CD4-positive, alpha-beta memory T cell (primary cell): ENCODE measurements around the gene TNS1. TPM values are rescaled to one million over a fixed set of nuclear protein-coding genes. Genes with fewer than 3 reads are reported as not detected.

Experiments
- CTCF ChIA-PET: fragments of 350-600 bp; sonication (Branson Sonifier 250); formaldehyde crosslinking; loops from one replicate; lab custom pipeline; 2021; ENCODE audit warnings: inconsistent platforms; ENCODE audit not compliant: partially characterized antibody; lab: Charles Lee
- POLR2A ChIA-PET: fragments of 350-600 bp; sonication (Branson Sonifier 250); formaldehyde crosslinking; loops from one replicate; lab custom pipeline; 2021; ENCODE audit not compliant: partially characterized antibody; lab: Charles Lee
- DNase-seq, 5 donors: peaks; one replicate each; pipeline versions ENCODE4 v3.0.0 to v3.0.0-alpha.2; 2020 to 2022; ENCODE audit warnings: mixed read lengths in 1 of 5
- H3K27ac ChIP-seq: one replicate; pipeline ENCODE4 v1.7.0; 2013; ENCODE audit warnings: low read depth, low read length
- H3K27me3 ChIP-seq: 2 replicates; pipeline ENCODE4 v1.7.0; 2013; ENCODE audit warnings: mild to moderate bottlenecking, low read length, moderate library complexity; ENCODE audit not compliant: insufficient read depth
- H3K36me3 ChIP-seq: 2 replicates; pipeline ENCODE4 v1.7.0; 2013; ENCODE audit warnings: mild to moderate bottlenecking, low read length, moderate library complexity; ENCODE audit not compliant: insufficient read depth
- H3K4me1 ChIP-seq: 2 replicates; pipeline ENCODE4 v1.7.0; 2013; ENCODE audit warnings: mild to moderate bottlenecking, low read length, moderate library complexity; ENCODE audit not compliant: insufficient read depth
- H3K4me3 ChIP-seq, 2 donors: one replicate each; pipeline ENCODE4 v1.7.0; 2013; ENCODE audit warnings: low read length in 2 of 2, mild to moderate bottlenecking in 1 of 2
- H3K9me3 ChIP-seq, 2 donors: one replicate each; pipeline ENCODE4 v1.7.0; 2013; ENCODE audit warnings: low read length in 2 of 2, control low read depth in 1 of 2; ENCODE audit not compliant: control insufficient read depth in 1 of 2
- H3K27ac Mint-ChIP-seq, 7 donors: one replicate each; pipeline ENCODE4 v1.8.0; 2020 to 2021; ENCODE audit warnings: mixed read lengths in 7 of 7, mild to moderate bottlenecking in 6 of 7, inconsistent platforms in 3 of 7, moderate library complexity in 3 of 7
- H3K27me3 Mint-ChIP-seq, 2 donors: one replicate each; pipeline ENCODE4 v1.8.0; 2020 to 2021; ENCODE audit warnings: mixed read lengths in 2 of 2
- H3K36me3 Mint-ChIP-seq, 2 donors: one replicate each; pipeline ENCODE4 v1.8.0; 2020 to 2021; ENCODE audit warnings: mixed read lengths in 2 of 2, inconsistent platforms in 1 of 2, mild to moderate bottlenecking in 1 of 2
- H3K4me1 Mint-ChIP-seq, 4 donors: one replicate each; pipeline ENCODE4 v1.8.0; 2020 to 2021; ENCODE audit warnings: mixed read lengths in 4 of 4, mild to moderate bottlenecking in 1 of 4
- H3K4me3 Mint-ChIP-seq, 8 donors: one replicate each; pipeline ENCODE4 v1.8.0; 2020 to 2021; ENCODE audit warnings: mixed read lengths in 8 of 8, mild to moderate bottlenecking in 7 of 8, moderate library complexity in 6 of 8, inconsistent platforms in 3 of 8
- H3K9me3 Mint-ChIP-seq, 8 donors: one replicate each; pipeline ENCODE4 v1.8.0; 2020 to 2021; ENCODE audit warnings: mixed read lengths in 8 of 8, mild to moderate bottlenecking in 5 of 8, inconsistent platforms in 3 of 8, moderate library complexity in 1 of 8
- intact Hi-C: fragments of 100-400 bp; cut with micrococcal nuclease; formaldehyde crosslinking; loops from one replicate; pipeline ENCODE4 v1.15.1; 2023
- polyA plus RNA-seq, 2 donors: library from polyadenylated mRNA; unstranded; fragments of 300-500 nt; fragmentation: Illumina TruSeq; gene quantifications; one replicate each; pipeline ENCODE4 v1.2.3, GENCODE V29; 2021
- total RNA-seq, 2 experiments: library from RNA; stranded (reverse); gene quantifications; one replicate each; pipeline ENCODE4 v1.2.3, GENCODE V29; 2021

Gene TNS1
- total and polyA plus RNA-seq, 4 experiments from 2014 or later: 0.78 to 1.2 TPM; not detected in 2

DNA sequence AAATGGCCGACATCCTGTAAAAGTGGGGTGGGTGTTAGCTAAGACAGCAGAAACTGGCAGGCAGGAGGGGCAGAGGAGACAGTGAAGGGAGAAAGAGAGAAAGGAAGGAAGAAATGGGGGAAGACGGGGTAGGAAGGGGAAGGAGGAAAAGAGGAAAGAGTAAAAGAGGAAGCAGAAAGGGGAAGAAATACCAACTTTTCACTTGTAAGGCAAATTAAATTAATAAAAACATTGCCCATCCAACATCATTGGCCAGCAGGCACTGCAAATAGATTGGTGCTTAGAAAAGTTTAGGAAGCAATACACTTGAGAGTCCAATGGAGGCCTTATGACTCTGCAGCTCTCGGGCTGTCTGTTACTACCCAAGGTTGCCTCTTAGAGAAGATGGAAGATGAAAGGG, 116.7 kb downstream of the TNS1 start:
- Mint-ChIP-seq H3K36me3 (no peaks in the 10 kb centered on the region), H3K9me3 (peaks cover 0 to 2% (median 0%) of the 10 kb centered on the region in 8 donors), H3K27ac (no peak overlapping the region), H3K4me3 (no peak overlapping the region), H3K27me3 (peaks cover 4 to 6% of the 10 kb centered on the region in 2 donors), H3K4me1 (peaks cover 0 to 4% (median 3%) of the 10 kb centered on the region in 4 donors)
- ChIA-PET CTCF (interaction anchor here (1.0 to 4.6 kb wide), 12 partner anchors 9 to 148 kb away, joined by 3 to 84 read pairs (median 5); no protein-coding TSS in a partner anchor), POLR2A (interaction anchor here (1.3 kb wide), 3 partner anchors 96 to 100 kb away, joined by 3 to 8 read pairs (median 4); no protein-coding TSS in a partner anchor)
- Histone ChIP-seq H3K27ac (no peak overlapping the region), H3K4me1 (no peaks in the 10 kb centered on the region), H3K27me3 (no peaks in the 10 kb centered on the region), H3K9me3 (no peaks in the 10 kb centered on the region), H3K36me3 (no peaks in the 10 kb centered on the region), H3K4me3 (no peak overlapping the region)
- intact Hi-C loops: loop anchor here (1.0 to 5.0 kb wide), 3 partner anchors 97 to 146 kb away; no protein-coding TSS in a partner anchor
- no peak for DNase-seq

DNA sequence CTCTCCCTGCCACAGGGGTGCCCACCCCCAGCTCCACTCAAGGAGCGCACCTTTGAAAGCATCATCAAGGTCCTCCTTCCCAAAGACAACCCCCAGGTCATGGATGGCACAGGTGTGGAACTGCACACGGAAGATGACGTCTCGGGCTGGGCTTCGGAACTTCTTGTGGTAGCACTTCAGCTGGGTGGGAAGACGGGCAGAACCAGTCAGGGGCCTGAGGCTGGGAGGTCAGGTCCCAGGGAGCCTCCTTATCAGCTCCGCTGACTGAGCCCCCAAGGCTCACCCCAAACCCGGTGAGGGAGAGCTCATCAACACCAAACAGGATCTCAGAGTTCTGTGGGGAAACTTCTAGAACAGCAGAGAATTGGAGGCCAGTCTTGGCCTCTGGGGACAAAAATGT, 117.8 kb downstream of the TNS1 start:
- POLR2A ChIA-PET: no interaction called here
- Histone ChIP-seq H3K9me3 (no peaks in the 10 kb centered on the region), H3K4me3 (no peak overlapping the region), H3K27ac (no peak overlapping the region), H3K36me3 (no peaks in the 10 kb centered on the region), H3K4me1 (no peaks in the 10 kb centered on the region), H3K27me3 (no peaks in the 10 kb centered on the region)
- no peak for DNase-seq
- intact Hi-C loops: loop anchor here (5.0 kb wide), 1 partner anchor 147 kb away; no protein-coding TSS in a partner anchor
- CTCF ChIA-PET: interaction anchor here (1.4 to 4.6 kb wide), 5 partner anchors 10 to 102 kb away, joined by 3 to 84 read pairs (median 10); no protein-coding TSS in a partner anchor
- Mint-ChIP-seq H3K4me3 (no peak overlapping the region), H3K4me1 (peaks cover 0 to 4% (median 3%) of the 10 kb centered on the region in 4 donors), H3K9me3 (peaks cover 0 to 2% (median 0%) of the 10 kb centered on the region in 8 donors), H3K27me3 (peaks cover 4 to 6% of the 10 kb centered on the region in 2 donors), H3K27ac (no peak overlapping the region), H3K36me3 (no peaks in the 10 kb centered on the region)

DNA sequence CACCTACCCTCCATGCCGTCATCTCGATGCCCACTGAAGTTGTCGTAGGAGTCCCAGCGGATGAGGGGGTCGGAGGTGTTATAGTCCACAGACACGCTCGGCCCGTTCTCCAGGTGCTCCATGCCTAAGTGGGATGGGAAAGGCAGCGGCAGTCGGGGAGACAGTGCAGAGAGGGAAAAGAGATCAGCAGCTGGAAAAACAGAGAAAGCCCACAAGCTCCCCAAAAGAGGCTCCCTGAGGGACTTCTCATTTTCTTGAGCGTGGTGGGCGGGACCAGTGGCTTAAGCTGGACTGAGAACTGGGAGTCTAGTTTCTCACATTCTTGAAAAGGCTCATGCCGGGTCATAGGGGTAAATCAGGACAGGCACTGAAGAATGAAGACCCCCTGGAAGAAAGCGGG, 121.9 kb downstream of the TNS1 start:
- Histone ChIP-seq H3K9me3 (no peaks in the 10 kb centered on the region), H3K4me3 (no peak overlapping the region), H3K4me1 (no peaks in the 10 kb centered on the region), H3K27me3 (no peaks in the 10 kb centered on the region), H3K27ac (no peak overlapping the region), H3K36me3 (no peaks in the 10 kb centered on the region)
- Mint-ChIP-seq H3K4me3 (no peak overlapping the region), H3K27me3 (peaks cover 4 to 6% of the 10 kb centered on the region in 2 donors), H3K4me1 (no peaks in the 10 kb centered on the region), H3K9me3 (peaks cover 0 to 2% (median 0%) of the 10 kb centered on the region in 8 donors), H3K36me3 (no peaks in the 10 kb centered on the region), H3K27ac (no peak overlapping the region)
- CTCF ChIA-PET: interaction anchor here (1.0 to 2.1 kb wide), 3 partner anchors 92 to 125 kb away, joined by 3 to 12 read pairs (median 4); no protein-coding TSS in a partner anchor
- no peak for DNase-seq
- POLR2A ChIA-PET: no interaction called here
- intact Hi-C loops: no loop called here

DNA sequence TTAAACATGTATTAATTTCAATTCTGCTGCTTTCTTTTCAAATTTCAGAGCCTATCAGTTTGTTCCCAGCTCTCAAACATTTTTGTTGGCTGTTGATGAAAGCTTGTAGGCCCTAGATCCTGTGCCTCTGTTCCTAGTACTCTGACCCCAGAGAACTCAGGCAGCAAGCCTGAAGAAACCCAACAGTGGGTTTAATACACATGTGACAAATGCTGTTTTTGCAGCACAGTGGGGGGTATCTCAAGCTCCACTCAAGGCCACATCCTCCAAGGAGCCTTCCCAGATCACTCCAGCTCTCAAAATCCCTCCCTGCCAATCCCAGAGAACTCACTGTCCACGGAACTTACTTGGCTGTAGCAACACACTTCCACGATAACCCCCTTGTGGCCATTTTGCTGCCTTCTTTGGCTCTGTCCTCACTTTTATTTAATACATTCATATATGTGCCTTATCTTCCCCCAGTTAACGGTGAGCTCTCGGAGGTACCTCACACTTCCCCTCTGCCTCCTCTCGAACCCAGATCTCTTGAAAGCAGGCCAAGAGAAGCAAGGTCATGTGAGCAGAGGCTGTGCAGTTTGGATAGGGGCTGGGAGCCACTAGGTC, 122.4 kb downstream of the TNS1 start:
- DNase-seq: no peak
- Mint-ChIP-seq H3K27me3 (peaks cover 4 to 6% of the 10 kb centered on the region in 2 donors), H3K27ac (no peak overlapping the region), H3K36me3 (no peaks in the 10 kb centered on the region), H3K9me3 (peaks cover 0 to 4% (median 0%) of the 10 kb centered on the region in 8 donors), H3K4me3 (no peak overlapping the region), H3K4me1 (no peaks in the 10 kb centered on the region)
- no peak overlapping the region for H3K4me3 ChIP-seq
- no peaks in the 10 kb centered on the region for H3K27me3 ChIP-seq
- no peaks in the 10 kb centered on the region for H3K9me3 ChIP-seq
- ChIA-PET CTCF (interaction anchor here (1.0 to 2.1 kb wide), 4 partner anchors 9 to 94 kb away, joined by 3 to 12 read pairs (median 4); no protein-coding TSS in a partner anchor), POLR2A (no interaction called here)
- no peaks in the 10 kb centered on the region for H3K4me1 ChIP-seq
- no peaks in the 10 kb centered on the region for H3K36me3 ChIP-seq
- H3K27ac ChIP-seq: no peak overlapping the region
- intact Hi-C loops: no loop called here

DNA sequence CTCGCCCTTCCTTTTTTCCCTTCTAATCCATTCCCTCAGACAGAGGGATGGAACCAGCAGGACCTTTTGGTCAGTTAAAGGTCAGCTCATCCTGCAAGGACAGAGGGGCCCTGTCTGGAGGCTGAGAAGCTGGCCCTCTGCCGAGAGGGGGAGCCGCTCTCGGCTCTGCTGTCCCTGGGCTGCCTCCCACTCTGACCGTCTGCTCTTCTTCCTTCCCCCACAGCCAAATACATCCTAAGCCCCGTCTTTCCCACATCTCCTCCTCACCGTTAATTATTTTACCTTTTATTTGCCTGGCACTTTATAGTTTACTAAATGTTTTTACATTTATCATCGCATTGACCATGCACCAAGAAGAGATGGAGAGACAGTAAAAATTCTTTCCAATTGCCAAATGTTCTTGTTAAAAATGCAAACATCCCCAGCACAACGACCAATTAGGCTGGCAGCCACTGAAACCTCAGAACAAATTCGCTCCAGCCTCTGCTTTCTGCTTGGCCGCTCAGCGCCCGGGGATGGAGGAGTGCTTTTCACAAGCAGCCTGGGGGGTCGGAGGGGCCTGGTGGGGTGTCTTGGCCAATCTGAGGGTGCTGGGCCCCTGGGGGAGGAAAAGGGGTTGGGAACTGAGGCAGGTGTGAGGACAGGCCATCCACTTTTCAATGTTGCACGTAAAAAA, 123.7 kb downstream of the TNS1 start:
- Mint-ChIP-seq H3K4me3 (no peak overlapping the region), H3K9me3 (peaks cover 0 to 4% (median 0%) of the 10 kb centered on the region in 8 donors), H3K36me3 (no peaks in the 10 kb centered on the region), H3K27ac (no peak overlapping the region), H3K27me3 (peaks cover 0 to 4% of the 10 kb centered on the region in 2 donors), H3K4me1 (no peaks in the 10 kb centered on the region)
- Histone ChIP-seq H3K27ac (no peak overlapping the region), H3K36me3 (no peaks in the 10 kb centered on the region), H3K4me1 (no peaks in the 10 kb centered on the region), H3K27me3 (no peaks in the 10 kb centered on the region), H3K9me3 (no peaks in the 10 kb centered on the region), H3K4me3 (no peak overlapping the region)
- CTCF ChIA-PET: interaction anchor here (1.1 kb wide), 1 partner anchor 11 kb away, joined by 4 read pairs; no protein-coding TSS in a partner anchor
- intact Hi-C loops: no loop called here
- POLR2A ChIA-PET: no interaction called here
- DNase-seq: no peak

DNA sequence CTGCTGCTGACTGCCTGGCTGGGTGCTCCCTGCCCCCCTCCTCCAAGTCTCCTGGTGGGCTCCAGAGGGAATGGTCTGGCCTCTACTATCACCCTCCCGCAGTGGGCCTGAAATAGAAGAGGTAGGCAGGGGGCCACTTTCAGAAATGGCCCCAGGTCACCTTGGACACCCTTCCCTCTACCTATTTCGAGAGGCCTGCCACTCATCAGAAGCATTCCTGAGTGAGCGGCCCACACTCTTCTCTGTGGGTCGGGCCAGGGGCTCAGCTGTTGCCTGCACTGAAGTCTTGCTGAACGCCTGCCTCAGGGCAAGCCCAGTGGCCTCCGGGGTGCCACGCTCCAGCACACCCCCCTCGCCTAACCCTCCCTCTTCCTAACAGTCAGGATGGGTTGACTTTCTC, 124.9 kb downstream of the TNS1 start:
- Histone ChIP-seq H3K27ac (no peak overlapping the region), H3K4me1 (no peaks in the 10 kb centered on the region), H3K9me3 (no peaks in the 10 kb centered on the region), H3K4me3 (no peak overlapping the region), H3K36me3 (no peaks in the 10 kb centered on the region), H3K27me3 (no peaks in the 10 kb centered on the region)
- ChIA-PET CTCF (interaction anchor here (1.4 to 1.9 kb wide), 2 partner anchors 9 to 88 kb away, joined by 4 to 7 read pairs; no protein-coding TSS in a partner anchor), POLR2A (no interaction called here)
- peaks cover 0 to 2% (median 0%) of the 10 kb centered on the region in 8 donors for H3K9me3 Mint-ChIP-seq
- H3K27ac Mint-ChIP-seq: no peak overlapping the region
- H3K36me3 Mint-ChIP-seq: no peaks in the 10 kb centered on the region
- intact Hi-C loops: no loop called here
- no peak overlapping the region for H3K4me3 Mint-ChIP-seq
- no peaks in the 10 kb centered on the region for H3K4me1 Mint-ChIP-seq
- H3K27me3 Mint-ChIP-seq: no peaks in the 10 kb centered on the region
- no peak for DNase-seq

DNA sequence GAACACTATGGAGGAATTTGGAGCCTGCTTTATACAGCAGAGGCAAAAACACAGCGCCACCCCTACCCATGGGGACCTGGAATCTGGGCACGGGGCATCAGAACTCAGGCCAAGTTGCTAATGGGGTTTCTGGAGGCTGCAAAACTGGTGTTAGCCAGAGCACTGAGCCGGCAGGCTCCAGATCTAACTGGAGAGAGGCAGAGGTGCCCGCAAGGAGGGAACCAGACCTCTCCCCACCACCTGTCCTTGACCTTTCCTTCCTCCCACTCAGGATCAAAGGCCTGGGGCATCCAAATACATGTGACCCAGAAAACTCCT, 126.6 kb downstream of the TNS1 start:
- ChIA-PET POLR2A (no interaction called here), CTCF (interaction anchor here (0.9 to 1.9 kb wide), 2 partner anchors 11 to 26 kb away, joined by 3 to 7 read pairs; no protein-coding TSS in a partner anchor)
- H3K36me3 ChIP-seq: no peaks in the 10 kb centered on the region
- intact Hi-C loops: no loop called here
- no peaks in the 10 kb centered on the region for H3K9me3 ChIP-seq
- Mint-ChIP-seq H3K27ac (no peak overlapping the region), H3K9me3 (peaks cover 0 to 2% (median 0%) of the 10 kb centered on the region in 8 donors), H3K4me1 (no peaks in the 10 kb centered on the region), H3K4me3 (no peak overlapping the region), H3K27me3 (no peaks in the 10 kb centered on the region), H3K36me3 (no peaks in the 10 kb centered on the region)
- H3K27ac ChIP-seq: no peak overlapping the region
- no peaks in the 10 kb centered on the region for H3K4me1 ChIP-seq
- no peaks in the 10 kb centered on the region for H3K27me3 ChIP-seq
- DNase-seq: no peak
- no peak overlapping the region for H3K4me3 ChIP-seq
